ENCODE data around the gene PCDH9.
"Not testable (repeated sequence)": the region's sequence is repeated elsewhere in the genome, so short reads cannot be mapped to it uniquely, and the experiment has no call there.

The PCDH9 gene

DNA sequence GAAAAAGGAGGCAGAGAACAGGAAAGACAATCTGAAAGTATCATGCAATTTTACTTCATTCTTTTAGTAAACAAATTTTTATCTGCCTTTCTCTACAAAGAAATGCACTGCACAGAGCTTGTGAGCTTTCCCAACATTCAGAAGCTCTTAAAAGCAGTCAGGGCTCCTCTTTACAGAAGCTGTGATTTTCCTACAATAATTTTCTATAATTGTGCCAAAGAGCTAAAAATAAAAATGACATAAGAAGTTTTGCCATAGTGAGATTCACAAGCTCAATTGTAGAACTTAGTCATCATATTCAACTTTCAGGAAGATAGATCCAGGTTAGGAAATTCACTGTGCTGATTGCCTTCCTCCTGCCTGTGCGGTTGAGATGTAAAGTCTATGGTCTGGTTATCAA lies 341.4 kb downstream of the PCDH9 start:
- H3K4me3 ChIP-seq (ENCODE audit: low read depth, low read length) = no peak overlapping the region
- no peak for TF ChIP-seq MYC (IDR thresholded peaks at IDR 0.05; ENCODE audit: low read depth, low read length)
- TF ChIP-seq, protein P1, sequence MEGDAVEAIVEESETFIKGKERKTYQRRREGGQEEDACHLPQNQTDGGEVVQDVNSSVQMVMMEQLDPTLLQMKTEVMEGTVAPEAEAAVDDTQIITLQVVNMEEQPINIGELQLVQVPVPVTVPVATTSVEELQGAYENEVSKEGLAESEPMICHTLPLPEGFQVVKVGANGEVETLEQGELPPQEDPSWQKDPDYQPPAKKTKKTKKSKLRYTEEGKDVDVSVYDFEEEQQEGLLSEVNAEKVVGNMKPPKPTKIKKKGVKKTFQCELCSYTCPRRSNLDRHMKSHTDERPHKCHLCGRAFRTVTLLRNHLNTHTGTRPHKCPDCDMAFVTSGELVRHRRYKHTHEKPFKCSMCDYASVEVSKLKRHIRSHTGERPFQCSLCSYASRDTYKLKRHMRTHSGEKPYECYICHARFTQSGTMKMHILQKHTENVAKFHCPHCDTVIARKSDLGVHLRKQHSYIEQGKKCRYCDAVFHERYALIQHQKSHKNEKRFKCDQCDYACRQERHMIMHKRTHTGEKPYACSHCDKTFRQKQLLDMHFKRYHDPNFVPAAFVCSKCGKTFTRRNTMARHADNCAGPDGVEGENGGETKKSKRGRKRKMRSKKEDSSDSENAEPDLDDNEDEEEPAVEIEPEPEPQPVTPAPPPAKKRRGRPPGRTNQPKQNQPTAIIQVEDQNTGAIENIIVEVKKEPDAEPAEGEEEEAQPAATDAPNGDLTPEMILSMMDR (IDR thresholded peaks at IDR 0.05; ENCODE audit: low read depth, low read length) = no peak
- TF ChIP-seq, protein P2, sequence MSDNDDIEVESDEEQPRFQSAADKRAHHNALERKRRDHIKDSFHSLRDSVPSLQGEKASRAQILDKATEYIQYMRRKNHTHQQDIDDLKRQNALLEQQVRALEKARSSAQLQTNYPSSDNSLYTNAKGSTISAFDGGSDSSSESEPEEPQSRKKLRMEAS (IDR thresholded peaks at IDR 0.05; ENCODE audit: low read depth, low read length) = no peak
- no peak for DNase-seq (ENCODE audit: low read depth)

DNA sequence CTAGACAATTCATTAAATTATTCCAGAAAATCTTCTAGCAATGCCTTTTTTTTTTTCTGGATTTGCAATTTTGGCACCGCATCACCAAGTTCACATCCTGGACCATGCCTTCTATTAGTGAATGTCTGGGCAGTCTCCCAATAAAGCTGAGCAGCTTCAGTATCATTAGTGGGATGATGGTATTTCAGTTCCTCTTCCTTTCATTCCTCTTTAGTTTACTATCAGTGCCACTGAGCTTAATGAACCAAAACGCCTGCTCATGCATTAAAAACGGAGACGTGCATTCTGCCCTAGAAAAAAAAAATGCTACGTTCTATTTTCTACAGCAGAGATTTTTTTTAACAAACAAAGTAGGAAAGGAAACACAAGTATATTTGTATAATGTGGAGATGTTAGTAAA lies 343.0 kb downstream of the PCDH9 start:
- TF ChIP-seq, protein P2 (IDR thresholded peaks at IDR 0.05; ENCODE audit: low read depth, low read length) = no peak
- TF ChIP-seq, protein P1 (IDR thresholded peaks at IDR 0.05; ENCODE audit: low read depth, low read length) = no peak
- TF ChIP-seq MYC (IDR thresholded peaks at IDR 0.05; ENCODE audit: low read depth, low read length) (no peak), POLR2A (IDR thresholded peaks at IDR 0.05; ENCODE audit: extremely low read depth, insufficient read length) (no peak)
- DNase-seq (ENCODE audit: low read depth) = no peak
- no peak overlapping the region for H3K4me3 ChIP-seq (ENCODE audit: low read depth, low read length)

DNA sequence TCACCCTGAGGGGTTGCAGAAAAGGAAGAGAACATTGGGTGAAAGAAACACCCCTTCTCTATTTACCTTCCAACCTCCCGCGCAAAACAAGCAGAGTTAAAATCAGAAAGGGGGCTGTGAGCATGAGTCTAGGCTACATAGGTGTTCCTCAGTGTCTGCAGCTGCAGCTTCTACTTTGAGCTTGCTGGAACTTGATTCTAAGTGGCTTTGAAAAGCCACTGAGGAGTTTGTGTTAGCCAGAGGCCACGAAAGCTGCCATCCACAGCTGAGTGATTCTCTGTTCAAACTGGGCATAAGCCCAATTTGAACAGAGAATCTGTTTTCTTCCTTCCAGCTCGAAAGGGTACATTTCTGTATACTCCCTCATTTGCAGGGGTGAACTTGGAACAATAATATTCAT lies 343.9 kb downstream of the PCDH9 start:
- no peak overlapping the region for H3K4me3 ChIP-seq (ENCODE audit: low read depth, low read length)
- no peak for TF ChIP-seq POLR2A (IDR thresholded peaks at IDR 0.05; ENCODE audit: extremely low read depth, insufficient read length)
- TF ChIP-seq, protein P2 (IDR thresholded peaks at IDR 0.05; ENCODE audit: low read depth, low read length) = no peak
- TF ChIP-seq MYC (IDR thresholded peaks at IDR 0.05; ENCODE audit: low read depth, low read length) = no peak
- TF ChIP-seq, protein P1 (IDR thresholded peaks at IDR 0.05; ENCODE audit: low read depth, low read length) = no peak
- no peak for DNase-seq (ENCODE audit: low read depth)

DNA sequence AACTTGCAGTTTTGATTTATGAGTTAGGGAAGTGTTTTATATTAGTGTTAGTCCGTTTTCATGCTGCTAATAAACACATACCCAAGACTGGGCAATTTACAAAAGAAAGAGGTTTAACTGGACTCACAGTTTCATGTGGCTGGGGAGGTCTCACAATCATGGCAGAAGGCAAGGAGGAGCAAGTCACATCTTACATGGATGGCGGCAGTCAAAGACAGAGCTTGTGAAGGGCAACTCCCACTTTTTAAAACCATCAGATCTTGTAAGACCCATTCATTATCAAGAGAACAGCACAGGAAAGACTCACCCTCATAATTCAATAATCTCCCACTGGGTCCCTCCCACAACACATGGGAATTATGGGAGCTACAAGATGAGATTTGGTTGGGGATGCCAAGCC lies 349.0 kb downstream of the PCDH9 start:
- DNase-seq (ENCODE audit: low read depth); H3K4me3 ChIP-seq (ENCODE audit: low read depth, low read length): not testable (repeated sequence)

DNA sequence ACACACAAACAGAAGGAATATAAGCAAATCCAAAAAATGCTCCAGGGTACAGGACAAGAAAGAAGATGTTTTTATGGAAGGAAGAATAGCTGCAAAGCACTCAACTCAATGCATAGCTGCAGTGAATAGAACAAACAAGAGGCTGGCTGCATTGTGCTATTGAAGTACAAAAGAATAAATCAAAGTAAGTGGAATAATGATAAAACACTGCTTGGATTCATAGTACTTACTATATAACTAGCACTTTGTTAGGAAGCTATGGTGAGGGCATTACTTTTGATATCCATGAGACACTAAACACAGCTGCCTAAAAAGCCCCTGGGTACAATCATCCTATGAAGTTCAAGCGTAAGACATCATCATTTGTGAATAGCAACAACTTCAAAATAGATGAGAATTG lies 350.1 kb downstream of the PCDH9 start:
- no peak overlapping the region for H3K4me3 ChIP-seq (ENCODE audit: low read depth, low read length)
- TF ChIP-seq POLR2A (IDR thresholded peaks at IDR 0.05; ENCODE audit: extremely low read depth, insufficient read length) = no peak
- TF ChIP-seq MYC (IDR thresholded peaks at IDR 0.05; ENCODE audit: low read depth, low read length) = no peak
- no peak for DNase-seq (ENCODE audit: low read depth)

DNA sequence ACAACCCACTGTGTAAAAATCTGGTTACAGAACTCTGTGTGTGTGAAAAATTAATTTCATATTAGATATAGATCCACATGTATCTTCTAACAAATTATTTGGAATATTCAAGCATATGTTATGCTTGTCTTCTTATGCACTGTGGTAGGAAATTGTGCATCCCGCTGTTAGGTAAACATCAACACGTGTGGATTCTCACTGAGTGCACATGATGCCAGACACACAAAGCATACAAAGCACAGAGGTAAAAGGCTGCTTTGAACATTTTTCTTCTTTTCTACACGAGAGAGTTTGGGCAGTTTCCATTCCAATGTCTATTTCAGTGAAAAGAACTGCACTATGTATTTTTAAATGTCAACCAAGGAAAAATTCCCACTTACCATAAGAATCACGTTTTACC lies 354.9 kb downstream of the PCDH9 start:
- TF ChIP-seq POLR2A (IDR thresholded peaks at IDR 0.05; ENCODE audit: extremely low read depth, insufficient read length) = no peak
- TF ChIP-seq, protein P1 (IDR thresholded peaks at IDR 0.05; ENCODE audit: low read depth, low read length) = no peak
- TF ChIP-seq, protein P2 (IDR thresholded peaks at IDR 0.05; ENCODE audit: low read depth, low read length) = no peak
- no peak for TF ChIP-seq MYC (IDR thresholded peaks at IDR 0.05; ENCODE audit: low read depth, low read length)
- no peak for DNase-seq (ENCODE audit: low read depth)
- no peak overlapping the region for H3K4me3 ChIP-seq (ENCODE audit: low read depth, low read length)

DNA sequence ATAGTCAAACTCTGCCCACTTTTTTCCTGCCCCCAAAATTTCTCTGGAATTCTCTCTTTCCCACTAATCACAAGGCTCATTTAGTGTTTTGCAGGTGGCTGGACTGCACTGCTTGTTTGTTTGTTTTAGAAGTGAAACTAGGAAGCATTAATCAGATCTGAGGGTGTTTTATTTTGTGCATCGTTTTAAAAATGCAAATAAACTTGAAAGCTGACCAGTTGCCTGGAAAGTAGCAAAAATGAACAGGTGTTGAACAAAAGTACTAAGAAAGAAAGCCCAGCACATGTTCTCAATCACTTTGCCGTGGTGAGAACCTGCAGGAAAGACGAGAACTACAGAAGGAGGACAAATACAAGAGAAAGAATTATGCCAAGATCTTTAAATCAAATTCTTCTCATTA lies 365.5 kb downstream of the PCDH9 start:
- no peak overlapping the region for H3K4me3 ChIP-seq (ENCODE audit: low read depth, low read length)
- no peak for TF ChIP-seq POLR2A (IDR thresholded peaks at IDR 0.05; ENCODE audit: extremely low read depth, insufficient read length)
- TF ChIP-seq MYC (IDR thresholded peaks at IDR 0.05; ENCODE audit: low read depth, low read length) = no peak
- TF ChIP-seq, protein P1 (IDR thresholded peaks at IDR 0.05; ENCODE audit: low read depth, low read length) = no peak
- TF ChIP-seq, protein P2 (IDR thresholded peaks at IDR 0.05; ENCODE audit: low read depth, low read length) = no peak
- DNase-seq (ENCODE audit: low read depth) = no peak
